ENCODE results near the gene CHI3L1. TPM values are rescaled to one million over a fixed set of nuclear protein-coding genes. Genes with fewer than 3 reads are reported as not detected.

Gene CHI3L1
- total RNA-seq, 1 donor from 2014 or later = not detected

- H3K4me3 Mint-ChIP-seq (ENCODE audit: unreplicated experiment) = no peak overlapping the region
- no peak overlapping the region for H3K27ac Mint-ChIP-seq (ENCODE audit: unreplicated experiment)
- H3K4me1 Mint-ChIP-seq (ENCODE audit: unreplicated experiment) = no peaks in the 10 kb centered on the region
- no peaks in the 10 kb centered on the region for H3K36me3 Mint-ChIP-seq (ENCODE audit: unreplicated experiment)
- TF ChIP-seq CTCF (IDR thresholded peaks at IDR 0.05) = no peak
- H3K9me3 Mint-ChIP-seq (ENCODE audit: unreplicated experiment) = no peaks in the 10 kb centered on the region
- H3K27me3 Mint-ChIP-seq (ENCODE audit: unreplicated experiment) = peaks cover 43% of the 10 kb centered on the region
- DNase-seq (ENCODE audit: extremely low spot score, unreplicated experiment) = no peak
Observed at GRCh38 chr1:203187304-203187685, 791 bp upstream of the CHI3L1 start.

GRCh38 chr1:203186091-203186445 lies 436 bp downstream of the CHI3L1 start:
- no peaks in the 10 kb centered on the region for H3K9me3 Mint-ChIP-seq (ENCODE audit: unreplicated experiment)
- H3K4me1 Mint-ChIP-seq (ENCODE audit: unreplicated experiment) = no peaks in the 10 kb centered on the region
- TF ChIP-seq CTCF (IDR thresholded peaks at IDR 0.05) = no peak
- H3K36me3 Mint-ChIP-seq (ENCODE audit: unreplicated experiment) = no peaks in the 10 kb centered on the region
- no peak overlapping the region for H3K27ac Mint-ChIP-seq (ENCODE audit: unreplicated experiment)
- no peak for DNase-seq (ENCODE audit: extremely low spot score, unreplicated experiment)
- peaks cover 35% of the 10 kb centered on the region for H3K27me3 Mint-ChIP-seq (ENCODE audit: unreplicated experiment)
- no peak overlapping the region for H3K4me3 Mint-ChIP-seq (ENCODE audit: unreplicated experiment)

- Mint-ChIP-seq H3K27ac (ENCODE audit: unreplicated experiment) (no peak overlapping the region), H3K4me1 (ENCODE audit: unreplicated experiment) (no peaks in the 10 kb centered on the region)
Observed at GRCh38 chr1:203185585-203185984, 919 bp downstream of the CHI3L1 start.

GRCh38 chr1:203185061-203185461 lies 1.4 kb downstream of the CHI3L1 start:
- no peak for DNase-seq (ENCODE audit: extremely low spot score, unreplicated experiment)
- TF ChIP-seq CTCF (IDR thresholded peaks at IDR 0.05) = no peak
- H3K27ac Mint-ChIP-seq (ENCODE audit: unreplicated experiment) = no peak overlapping the region
- H3K9me3 Mint-ChIP-seq (ENCODE audit: unreplicated experiment) = no peaks in the 10 kb centered on the region
- no peaks in the 10 kb centered on the region for H3K4me1 Mint-ChIP-seq (ENCODE audit: unreplicated experiment)
- H3K36me3 Mint-ChIP-seq (ENCODE audit: unreplicated experiment) = no peaks in the 10 kb centered on the region
- H3K4me3 Mint-ChIP-seq (ENCODE audit: unreplicated experiment) = no peak overlapping the region
- peaks cover 33% of the 10 kb centered on the region for H3K27me3 Mint-ChIP-seq (ENCODE audit: unreplicated experiment)

More at GRCh38 chr1:203185585-203185984, 919 bp downstream of the CHI3L1 start:
- TF ChIP-seq CTCF (IDR thresholded peaks at IDR 0.05) = no peak
- DNase-seq (ENCODE audit: extremely low spot score, unreplicated experiment) = no peak
- peaks cover 35% of the 10 kb centered on the region for H3K27me3 Mint-ChIP-seq (ENCODE audit: unreplicated experiment)
- no peaks in the 10 kb centered on the region for H3K9me3 Mint-ChIP-seq (ENCODE audit: unreplicated experiment)
- H3K36me3 Mint-ChIP-seq (ENCODE audit: unreplicated experiment) = no peaks in the 10 kb centered on the region
- no peak overlapping the region for H3K4me3 Mint-ChIP-seq (ENCODE audit: unreplicated experiment)

- no peaks in the 10 kb centered on the region for H3K9me3 Mint-ChIP-seq (ENCODE audit: unreplicated experiment)
- no peak for TF ChIP-seq CTCF (IDR thresholded peaks at IDR 0.05)
- no peak overlapping the region for H3K27ac Mint-ChIP-seq (ENCODE audit: unreplicated experiment)
- no peak for DNase-seq (ENCODE audit: extremely low spot score, unreplicated experiment)
- peaks cover 28% of the 10 kb centered on the region for H3K27me3 Mint-ChIP-seq (ENCODE audit: unreplicated experiment)
- H3K4me3 Mint-ChIP-seq (ENCODE audit: unreplicated experiment) = no peak overlapping the region
- no peaks in the 10 kb centered on the region for H3K4me1 Mint-ChIP-seq (ENCODE audit: unreplicated experiment)
- no peaks in the 10 kb centered on the region for H3K36me3 Mint-ChIP-seq (ENCODE audit: unreplicated experiment)
Observed at GRCh38 chr1:203184467-203184866, 2.0 kb downstream of the CHI3L1 start.
